K562 (cell line): ENCODE results near the gene PIGH. TPM values are rescaled to one million over a fixed set of nuclear protein-coding genes. Genes with fewer than 3 reads are reported as not detected.

Experiments used
- ATAC-seq: fragments of 200-7000 bp; cut with Tn5 transposase; 3 replicates; pipeline ENCODE4 v1.9.1; 2020; ENCODE audit warnings: moderate library complexity
- BruUV-seq: library from RNA; stranded (reverse); fragments of 400-500 nt; replicated peaks from 2 replicates; lab custom pipeline; 2021; lab: Mats Ljungman, UMichigan
- CTCF ChIA-PET: fragments of 300-600 bp; formaldehyde crosslinking; extraction: SDS; loops from one replicate; lab custom pipeline; 2021; ENCODE audit warnings: low intra/inter-chr PET ratio; lab: Yijun Ruan, JAX
- POLR2A ChIA-PET: fragments of 300-600, 350-650 bp; sonication (Branson Sonifier 250); formaldehyde crosslinking; extraction: SDS; loops from one replicate; lab custom pipeline; 2021; ENCODE audit warnings: antibody characterized with exemption, inconsistent platforms; lab: Yijun Ruan, JAX
- DNase-seq, 4 experiments: peaks; one replicate each; pipeline versions ENCODE4 v3.0.0 to v3.0.0-alpha.2; 2011 to 2018; ENCODE audit warnings: low spot score in 3 of 4, mixed read lengths in 3 of 4; ENCODE audit errors: extremely low read depth in 1 of 4
- FAIRE-seq: peaks from 2 replicates; lab custom pipeline; 2011; peaks lifted over from hg19 to GRCh38; lab: Jason Lieb, UNC
- H2AFZ ChIP-seq: 2 replicates; pipeline ENCODE4 v1.6.0; 2011; ENCODE audit warnings: low read depth, low read length, control low read depth, inconsistent platforms
- H3K27ac ChIP-seq: fragments of 200-600 bp; 3 replicates; pipeline ENCODE4 v1.8.0; 2011; ENCODE audit warnings: low read depth, mild to moderate bottlenecking, control low read depth, inconsistent platforms, low read length, moderate library complexity, mixed read lengths; ENCODE audit errors: extremely low read depth
- H3K27me3 ChIP-seq, 2 experiments: fragments of 300-600 bp in 1 of 2; 2 replicates in 1 of 2; 3 replicates in 1 of 2; pipeline versions ENCODE4 v1.6.0 to v1.8.0; 2011; ENCODE audit warnings: inconsistent platforms in 2 of 2, low read length in 2 of 2, mild to moderate bottlenecking in 1 of 2, mixed read lengths in 1 of 2, moderate library complexity in 1 of 2; ENCODE audit not compliant: control insufficient read depth in 2 of 2, insufficient read depth in 2 of 2
- H3K36me3 ChIP-seq: fragments of 300-600 bp; 3 replicates; pipeline ENCODE4 v1.8.0; 2011; ENCODE audit warnings: mild to moderate bottlenecking, low read length, inconsistent platforms; ENCODE audit not compliant: control insufficient read depth, insufficient read depth
- H3K4me1 ChIP-seq, 2 experiments: fragments of 200-600 bp in 1 of 2; replicated peaks in 1 of 2; 2 replicates in 1 of 2; 3 replicates in 1 of 2; pipeline versions ENCODE4 v1.5.1 to v1.8.0; 2011; ENCODE audit warnings: inconsistent platforms in 2 of 2, low read length in 2 of 2, mild to moderate bottlenecking in 1 of 2, mixed read lengths in 1 of 2, moderate library complexity in 1 of 2; ENCODE audit not compliant: control insufficient read depth in 2 of 2, insufficient read depth in 2 of 2
- H3K4me2 ChIP-seq: 2 replicates; pipeline ENCODE4 v1.6.1; 2011; ENCODE audit warnings: low read length, control low read depth, inconsistent platforms, mixed read lengths; ENCODE audit not compliant: insufficient read depth
- H3K4me3 ChIP-seq: fragments of 200-600 bp; sonication (generic), shearing (Covaris generic); 2 replicates; pipeline ENCODE4 v1.5.1; 2016; ENCODE audit warnings: control low read depth, inconsistent platforms
- H3K79me2 ChIP-seq: fragments of 200-600 bp; 3 replicates; pipeline ENCODE4 v1.8.0; 2011; ENCODE audit warnings: low read length, inconsistent platforms; ENCODE audit not compliant: control insufficient read depth, insufficient read depth
- H3K9ac ChIP-seq, 2 experiments: 2 replicates each; pipeline versions ENCODE4 v1.6.0 to v1.6.1; 2011; ENCODE audit warnings: low read depth in 2 of 2, low read length in 2 of 2, control low read depth in 1 of 2, inconsistent platforms in 1 of 2, mild to moderate bottlenecking in 1 of 2, mixed read lengths in 1 of 2; ENCODE audit not compliant: insufficient read depth in 1 of 2
- H3K9me1 ChIP-seq: one replicate; pipeline ENCODE4 v1.6.0; 2011; ENCODE audit warnings: inconsistent platforms, mild to moderate bottlenecking, low read length, moderate library complexity; ENCODE audit not compliant: control insufficient read depth, insufficient read depth
- H3K9me3 ChIP-seq: replicated peaks from 2 replicates; pipeline ENCODE4 v1.5.1; 2011; ENCODE audit warnings: low read depth, low read length, inconsistent platforms; ENCODE audit not compliant: control insufficient read depth, insufficient read depth
- H4K20me1 ChIP-seq: replicated peaks from 2 replicates; pipeline ENCODE4 v1.6.1; 2011; ENCODE audit warnings: low read length, inconsistent platforms, mixed read lengths; ENCODE audit not compliant: control insufficient read depth, insufficient read depth
- AFF1 ChIP-seq, 2 experiments: fragments of 450-650 bp; IDR thresholded peaks; 2 replicates each; pipeline ENCODE4 v1.6.1; 2018; ENCODE audit warnings: mild to moderate bottlenecking in 2 of 2, low read depth in 1 of 2; ENCODE audit not compliant: partially characterized antibody in 2 of 2
- E2F3 ChIP-seq: fragments of 250-450 bp; sonication (Bioruptor Pico); IDR thresholded peaks from 2 replicates; pipeline ENCODE4 v1.4.0; 2020; ENCODE audit warnings: mild to moderate bottlenecking
- IRF2 ChIP-seq: sonication (generic); formaldehyde crosslinking; IDR thresholded peaks from 2 replicates; pipeline ENCODE4 v1.8.1; 2022; ENCODE audit warnings: mild to moderate bottlenecking, missing genetic modification reagents
- NR2F6 ChIP-seq: fragments of 450-650 bp; formaldehyde crosslinking; IDR thresholded peaks from 2 replicates; pipeline ENCODE4 v1.4.0; 2020; ENCODE audit warnings: mild to moderate bottlenecking
- PKNOX1 ChIP-seq: fragments of 450-650 bp; IDR thresholded peaks from 2 replicates; pipeline ENCODE4 v1.6.1; 2016
- POLR2A ChIP-seq: fragments of 450-650 bp; conservative IDR thresholded peaks from 2 replicates; pipeline ENCODE4 v1.6.1; 2016
- POLR2H ChIP-seq: IDR thresholded peaks from 2 replicates; pipeline ENCODE4 v1.6.1; 2016; ENCODE audit warnings: missing genetic modification characterization, low read depth, mild to moderate bottlenecking, control low read depth, missing compliant biosample characterization, moderate library complexity
- RFX5 ChIP-seq: IDR thresholded peaks from 2 replicates; pipeline ENCODE4 v1.6.1; 2011; ENCODE audit warnings: low read depth, mild to moderate bottlenecking, improper control_type of control experiment, low read length
- SFPQ ChIP-seq: fragments of 200-400 bp; formaldehyde crosslinking; IDR thresholded peaks from 2 replicates; pipeline ENCODE4 v1.6.1; 2017; ENCODE audit warnings: mild to moderate bottlenecking, low read depth, low read length, moderate library complexity
- SMAD2 ChIP-seq: fragments of 150-350 bp; IDR thresholded peaks from 2 replicates; pipeline ENCODE4 v1.6.1; 2014; ENCODE audit warnings: low read depth, mild to moderate bottlenecking, low read length
- TAF7 ChIP-seq: fragments of 450-650 bp; IDR thresholded peaks from 2 replicates; pipeline ENCODE4 v1.6.1; 2016; ENCODE audit warnings: missing genetic modification characterization, missing compliant biosample characterization
- TARDBP ChIP-seq: fragments of 450-650 bp; IDR thresholded peaks from 2 replicates; pipeline ENCODE4 v1.6.1; 2016
- ZNF232 ChIP-seq: sonication (generic); formaldehyde crosslinking; IDR thresholded peaks from 2 replicates; pipeline ENCODE4 v1.8.0; 2022; ENCODE audit warnings: mild to moderate bottlenecking, missing genetic modification reagents
- ZNF764 ChIP-seq: fragments of 250-450 bp; sonication (Bioruptor Pico); IDR thresholded peaks from 2 replicates; pipeline ENCODE4 v1.4.0; 2020; ENCODE audit warnings: low read depth, mild to moderate bottlenecking, moderate library complexity
- WGBS: fragments of 100-300 bp; shearing (Covaris generic); methylation state at CpG from one replicate; pipeline ENCODE4 v1.1.6; 2016; ENCODE audit warnings: low coverage, mixed read lengths; ENCODE audit not compliant: insufficient coverage; ENCODE audit errors: missing lambda C conversion rate; 5-methylcytosine and 5-hydroxymethylcytosine counted together
- in situ Hi-C: fragments of 300-500 bp; cut with MboI; formaldehyde crosslinking; loops from 4 replicates; pipeline ENCODE4 v1.15.0; 2018; ENCODE audit warnings: inconsistent platforms, mixed read lengths
- intact Hi-C: fragments of 100-400 bp; cut with micrococcal nuclease; formaldehyde crosslinking; loops from 2 replicates; pipeline ENCODE4 v1.14.2; 2022
- polyA plus RNA-seq, 8 experiments: library from polyadenylated mRNA; depleted of rRNA in 4 of 8; stranded (reverse) in 5 of 8; unstranded in 3 of 8; fragments of >200 nt; fragmentation: Nextera tagmentation in 2 of 8; fragmentation: Illumina TruSeq in 1 of 8; extraction: Ambion mirVana in 2 of 8; extraction: Trizol in 1 of 8; gene quantifications; 2 replicates each; pipeline versions ENCODE4 v1.2.1 to v1.2.3, GENCODE V29; 2011 to 2014; ENCODE audit warnings: inconsistent platforms in 1 of 8, missing spikeins in 1 of 8
- total RNA-seq, 7 experiments: library from RNA; depleted of rRNA in 6 of 7; stranded (reverse); fragments of >200 nt in 6 of 7; fragmentation: Illumina TruSeq in 2 of 7; extraction: Trizol in 2 of 7; gene quantifications; 2 replicates each; pipeline versions ENCODE4 v1.2.1 to v1.2.3, GENCODE V29; 2011 to 2021; ENCODE audit warnings: low replicate concordance in 1 of 7
- TF ChIP-seq, protein P1 (sequence below), 3 experiments: IDR thresholded peaks in 2 of 3; conservative IDR thresholded peaks in 1 of 3; 2 replicates each; pipeline ENCODE4 v1.5.1; 2011 to 2012; ENCODE audit warnings: low read length in 3 of 3, mild to moderate bottlenecking in 3 of 3, control low read depth in 2 of 3, improper control_type of control experiment in 1 of 3, inconsistent platforms in 1 of 3, low read depth in 1 of 3, mixed read lengths in 1 of 3, moderate library complexity in 1 of 3; ENCODE audit not compliant: insufficient read depth in 2 of 3

The PIGH gene
- total and polyA plus RNA-seq, 9 of the 15 experiments (the other 6 are each of a cell fraction or from before 2014, with no cell fraction given), result 21.1 to 53.4 (median 24.7) TPM

GRCh38 chr14:67579040-67579439 lies 21.0 kb downstream of the PIGH start:
- in situ Hi-C loops (loop anchor here (10.0 kb wide), 1 partner anchor 154 kb away; no protein-coding TSS in a partner anchor), intact Hi-C loops (no loop called here)
- H3K79me2 ChIP-seq, result no peaks in the 10 kb centered on the region
- WGBS, result 46% methylated on average over 8 of the region's 15 CpGs
- no TSS peak for BruUV-seq
- H3K27ac ChIP-seq, result no peak overlapping the region
- FAIRE-seq (no peak), DNase-seq (no peak), ATAC-seq (no peak)
- POLR2A ChIA-PET, result interaction anchor here (0.7 kb wide), 1 partner anchor 12 kb away, joined by 3 read pairs; no protein-coding TSS in a partner anchor
- H3K9me3 ChIP-seq, result no peaks in the 10 kb centered on the region
- H3K9me1 ChIP-seq, result no peaks in the 10 kb centered on the region
- no peaks in the 10 kb centered on the region; a peak in 1 of 5 replicates for H3K4me1 ChIP-seq
- no peaks in the 10 kb centered on the region; the same call in 1 of the 2 replicates for H4K20me1 ChIP-seq
- no peaks in the 10 kb centered on the region; the same call in 2 of the 3 replicates for H3K36me3 ChIP-seq
- no peak overlapping the region for H2AFZ ChIP-seq
- no peak overlapping the region for H3K4me3 ChIP-seq
- H3K4me2 ChIP-seq, result no peak overlapping the region
- no peaks in the 10 kb centered on the region; a peak in 1 of 5 replicates for H3K27me3 ChIP-seq
- CTCF ChIA-PET, result no interaction called here
- no peak overlapping the region for H3K9ac ChIP-seq
- no peak for TF ChIP-seq RFX5
- TF ChIP-seq AFF1 (IDR thresholded peaks at IDR 0.05; ENCODE audit: low read depth in 1 of 2, partially characterized antibody in 2 of 2), result no peak
- TF ChIP-seq ZNF764 (CRISPR knock-in tag), result no peak
- no peak for TF ChIP-seq POLR2A
- no peak for TF ChIP-seq ZNF232 (CRISPR knock-in tag)
- TF ChIP-seq TAF7 (tag), result no peak
- no peak for TF ChIP-seq E2F3 (CRISPR knock-in tag)
- TF ChIP-seq SMAD2, result no peak
- TF ChIP-seq IRF2 (CRISPR knock-in tag), result no peak
- no peak for TF ChIP-seq PKNOX1
- TF ChIP-seq, protein P1, sequence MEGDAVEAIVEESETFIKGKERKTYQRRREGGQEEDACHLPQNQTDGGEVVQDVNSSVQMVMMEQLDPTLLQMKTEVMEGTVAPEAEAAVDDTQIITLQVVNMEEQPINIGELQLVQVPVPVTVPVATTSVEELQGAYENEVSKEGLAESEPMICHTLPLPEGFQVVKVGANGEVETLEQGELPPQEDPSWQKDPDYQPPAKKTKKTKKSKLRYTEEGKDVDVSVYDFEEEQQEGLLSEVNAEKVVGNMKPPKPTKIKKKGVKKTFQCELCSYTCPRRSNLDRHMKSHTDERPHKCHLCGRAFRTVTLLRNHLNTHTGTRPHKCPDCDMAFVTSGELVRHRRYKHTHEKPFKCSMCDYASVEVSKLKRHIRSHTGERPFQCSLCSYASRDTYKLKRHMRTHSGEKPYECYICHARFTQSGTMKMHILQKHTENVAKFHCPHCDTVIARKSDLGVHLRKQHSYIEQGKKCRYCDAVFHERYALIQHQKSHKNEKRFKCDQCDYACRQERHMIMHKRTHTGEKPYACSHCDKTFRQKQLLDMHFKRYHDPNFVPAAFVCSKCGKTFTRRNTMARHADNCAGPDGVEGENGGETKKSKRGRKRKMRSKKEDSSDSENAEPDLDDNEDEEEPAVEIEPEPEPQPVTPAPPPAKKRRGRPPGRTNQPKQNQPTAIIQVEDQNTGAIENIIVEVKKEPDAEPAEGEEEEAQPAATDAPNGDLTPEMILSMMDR (IDR thresholded peaks at IDR 0.05 in 2 of 3, conservative IDR thresholded peaks at IDR 0.05 in 1 of 3; ENCODE audit: insufficient read depth in 2 of 3, low read depth in 1 of 3, low read length in 3 of 3), result no peak
- TF ChIP-seq SFPQ, result no peak
- TF ChIP-seq TARDBP, result no peak
- TF ChIP-seq NR2F6 (CRISPR knock-in tag), result no peak
- TF ChIP-seq POLR2H (tag), result no peak
